K562 (cell line): ENCODE measurements around the gene ETS1. TPM values are rescaled to one million over a fixed set of nuclear protein-coding genes. Genes with fewer than 3 reads are reported as not detected.

Source experiments
- ATAC-seq: fragments of 200-7000 bp; cut with Tn5 transposase; 3 replicates; pipeline ENCODE4 v1.9.1; 2020; ENCODE audit warnings: moderate library complexity
- BruUV-seq: library from RNA; stranded (reverse); fragments of 400-500 nt; replicated peaks from 2 replicates; lab custom pipeline; 2021; lab: Mats Ljungman, UMichigan
- CTCF ChIA-PET: fragments of 300-600 bp; formaldehyde crosslinking; extraction: SDS; loops from one replicate; lab custom pipeline; 2021; ENCODE audit warnings: low intra/inter-chr PET ratio; lab: Yijun Ruan, JAX
- POLR2A ChIA-PET: fragments of 300-600, 350-650 bp; sonication (Branson Sonifier 250); formaldehyde crosslinking; extraction: SDS; loops from one replicate; lab custom pipeline; 2021; ENCODE audit warnings: antibody characterized with exemption, inconsistent platforms; lab: Yijun Ruan, JAX
- DNase-seq, 4 experiments: peaks; one replicate each; pipeline versions ENCODE4 v3.0.0 to v3.0.0-alpha.2; 2011 to 2018; ENCODE audit warnings: low spot score in 3 of 4, mixed read lengths in 3 of 4; ENCODE audit errors: extremely low read depth in 1 of 4
- FAIRE-seq: peaks from 2 replicates; lab custom pipeline; 2011; peaks lifted over from hg19 to GRCh38; lab: Jason Lieb, UNC
- H2AFZ ChIP-seq: 2 replicates; pipeline ENCODE4 v1.6.0; 2011; ENCODE audit warnings: low read depth, low read length, control low read depth, inconsistent platforms
- H3K27ac ChIP-seq: fragments of 200-600 bp; 3 replicates; pipeline ENCODE4 v1.8.0; 2011; ENCODE audit warnings: low read depth, mild to moderate bottlenecking, control low read depth, inconsistent platforms, low read length, moderate library complexity, mixed read lengths; ENCODE audit errors: extremely low read depth
- H3K27me3 ChIP-seq, 2 experiments: fragments of 300-600 bp in 1 of 2; 2 replicates in 1 of 2; 3 replicates in 1 of 2; pipeline versions ENCODE4 v1.6.0 to v1.8.0; 2011; ENCODE audit warnings: inconsistent platforms in 2 of 2, low read length in 2 of 2, mild to moderate bottlenecking in 1 of 2, mixed read lengths in 1 of 2, moderate library complexity in 1 of 2; ENCODE audit not compliant: control insufficient read depth in 2 of 2, insufficient read depth in 2 of 2
- H3K36me3 ChIP-seq: fragments of 300-600 bp; 3 replicates; pipeline ENCODE4 v1.8.0; 2011; ENCODE audit warnings: mild to moderate bottlenecking, low read length, inconsistent platforms; ENCODE audit not compliant: control insufficient read depth, insufficient read depth
- H3K4me1 ChIP-seq, 2 experiments: fragments of 200-600 bp in 1 of 2; replicated peaks in 1 of 2; 2 replicates in 1 of 2; 3 replicates in 1 of 2; pipeline versions ENCODE4 v1.5.1 to v1.8.0; 2011; ENCODE audit warnings: inconsistent platforms in 2 of 2, low read length in 2 of 2, mild to moderate bottlenecking in 1 of 2, mixed read lengths in 1 of 2, moderate library complexity in 1 of 2; ENCODE audit not compliant: control insufficient read depth in 2 of 2, insufficient read depth in 2 of 2
- H3K4me2 ChIP-seq: 2 replicates; pipeline ENCODE4 v1.6.1; 2011; ENCODE audit warnings: low read length, control low read depth, inconsistent platforms, mixed read lengths; ENCODE audit not compliant: insufficient read depth
- H3K4me3 ChIP-seq: fragments of 200-600 bp; sonication (generic), shearing (Covaris generic); 2 replicates; pipeline ENCODE4 v1.5.1; 2016; ENCODE audit warnings: control low read depth, inconsistent platforms
- H3K79me2 ChIP-seq: fragments of 200-600 bp; 3 replicates; pipeline ENCODE4 v1.8.0; 2011; ENCODE audit warnings: low read length, inconsistent platforms; ENCODE audit not compliant: control insufficient read depth, insufficient read depth
- H3K9ac ChIP-seq, 2 experiments: 2 replicates each; pipeline versions ENCODE4 v1.6.0 to v1.6.1; 2011; ENCODE audit warnings: low read depth in 2 of 2, low read length in 2 of 2, control low read depth in 1 of 2, inconsistent platforms in 1 of 2, mild to moderate bottlenecking in 1 of 2, mixed read lengths in 1 of 2; ENCODE audit not compliant: insufficient read depth in 1 of 2
- H3K9me1 ChIP-seq: one replicate; pipeline ENCODE4 v1.6.0; 2011; ENCODE audit warnings: inconsistent platforms, mild to moderate bottlenecking, low read length, moderate library complexity; ENCODE audit not compliant: control insufficient read depth, insufficient read depth
- H3K9me3 ChIP-seq: replicated peaks from 2 replicates; pipeline ENCODE4 v1.5.1; 2011; ENCODE audit warnings: low read depth, low read length, inconsistent platforms; ENCODE audit not compliant: control insufficient read depth, insufficient read depth
- H4K20me1 ChIP-seq: replicated peaks from 2 replicates; pipeline ENCODE4 v1.6.1; 2011; ENCODE audit warnings: low read length, inconsistent platforms, mixed read lengths; ENCODE audit not compliant: control insufficient read depth, insufficient read depth
- CAMTA2 ChIP-seq: fragments of 250-450 bp; sonication (Bioruptor Pico); conservative IDR thresholded peaks from 2 replicates; pipeline ENCODE4 v1.5.1; 2022
- ZNF561 ChIP-seq: fragments of 450-650 bp; formaldehyde crosslinking; conservative IDR thresholded peaks from 2 replicates; pipeline ENCODE4 v1.4.0; 2020; ENCODE audit warnings: mild to moderate bottlenecking, moderate library complexity
- WGBS: fragments of 100-300 bp; shearing (Covaris generic); methylation state at CpG from one replicate; pipeline ENCODE4 v1.1.6; 2016; ENCODE audit warnings: low coverage, mixed read lengths; ENCODE audit not compliant: insufficient coverage; ENCODE audit errors: missing lambda C conversion rate; 5-methylcytosine and 5-hydroxymethylcytosine counted together
- in situ Hi-C: fragments of 300-500 bp; cut with MboI; formaldehyde crosslinking; loops from 4 replicates; pipeline ENCODE4 v1.15.0; 2018; ENCODE audit warnings: inconsistent platforms, mixed read lengths
- intact Hi-C: fragments of 100-400 bp; cut with micrococcal nuclease; formaldehyde crosslinking; loops from 2 replicates; pipeline ENCODE4 v1.14.2; 2022
- polyA plus RNA-seq, 8 experiments: library from polyadenylated mRNA; depleted of rRNA in 4 of 8; stranded (reverse) in 5 of 8; unstranded in 3 of 8; fragments of >200 nt; fragmentation: Nextera tagmentation in 2 of 8; fragmentation: Illumina TruSeq in 1 of 8; extraction: Ambion mirVana in 2 of 8; extraction: Trizol in 1 of 8; gene quantifications; 2 replicates each; pipeline versions ENCODE4 v1.2.1 to v1.2.3, GENCODE V29; 2011 to 2014; ENCODE audit warnings: inconsistent platforms in 1 of 8, missing spikeins in 1 of 8
- total RNA-seq, 7 experiments: library from RNA; depleted of rRNA in 6 of 7; stranded (reverse); fragments of >200 nt in 6 of 7; fragmentation: Illumina TruSeq in 2 of 7; extraction: Trizol in 2 of 7; gene quantifications; 2 replicates each; pipeline versions ENCODE4 v1.2.1 to v1.2.3, GENCODE V29; 2011 to 2021; ENCODE audit warnings: low replicate concordance in 1 of 7

The ETS1 gene
- total and polyA plus RNA-seq, 9 of the 15 experiments (the other 6 are each of a cell fraction or from before 2014, with no cell fraction given), result 0.04 to 1.4 (median 0.23) TPM

DNA sequence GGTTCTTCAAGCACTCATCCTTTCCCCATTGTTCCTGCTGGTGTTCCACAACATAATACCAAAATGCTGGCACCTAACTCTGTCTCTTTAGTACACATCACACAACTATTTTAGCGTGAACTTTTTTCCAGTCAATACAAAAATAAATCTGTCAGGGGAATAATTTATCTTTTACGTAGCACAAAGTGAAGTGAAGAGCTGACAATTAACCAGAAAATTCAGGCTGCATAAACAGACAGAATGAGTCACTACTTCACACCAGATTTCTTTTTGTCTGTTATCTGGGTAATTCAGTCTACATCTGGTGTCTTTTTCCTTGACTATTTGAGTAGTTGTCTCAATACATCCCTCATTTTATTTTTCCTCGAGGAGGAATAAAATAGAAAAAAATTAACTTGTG is 7.9 kb upstream of the ETS1 start:
- no peak for TF ChIP-seq ZNF561 (CRISPR knock-in tag)
- FAIRE-seq (no peak), DNase-seq (no peak), ATAC-seq (no peak)
- Histone ChIP-seq H3K27me3 (no peaks in the 10 kb centered on the region), H3K36me3 (no peaks in the 10 kb centered on the region), H3K4me2 (no peak overlapping the region), H3K4me1 (no peaks in the 10 kb centered on the region), H3K27ac (no peak overlapping the region), H3K9ac (no peak overlapping the region), H3K4me3 (no peak overlapping the region), H4K20me1 (no peaks in the 10 kb centered on the region), H3K9me3 (no peaks in the 10 kb centered on the region), H3K9me1 (no peaks in the 10 kb centered on the region), H3K79me2 (no peaks in the 10 kb centered on the region), H2AFZ (no peak overlapping the region)
- in situ Hi-C loops, result no loop called here
- POLR2A ChIA-PET, result no interaction called here
- CTCF ChIA-PET, result no interaction called here
- intact Hi-C loops, result no loop called here
- BruUV-seq, result no TSS peak
- 0% methylated on average over 3 of the region's 3 CpGs for WGBS

DNA sequence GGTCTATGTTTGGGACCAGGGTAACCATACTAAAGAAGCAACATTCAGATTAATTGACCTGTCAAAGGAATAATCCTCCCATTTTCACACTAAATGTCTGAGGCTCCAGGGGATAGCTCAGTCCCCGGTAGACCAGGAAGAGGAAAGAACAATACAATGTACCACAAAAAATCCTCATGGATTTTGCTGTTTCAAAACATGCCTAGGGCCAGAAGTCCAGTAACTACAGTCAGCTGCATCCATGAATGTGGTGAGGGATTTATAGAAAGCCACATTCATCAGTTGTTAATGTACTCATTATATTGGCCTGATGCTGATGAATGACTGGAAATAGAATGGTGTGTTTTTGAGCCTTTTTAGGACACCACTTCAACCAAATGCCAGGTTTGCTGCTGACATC is 6.9 kb upstream of the ETS1 start:
- Histone ChIP-seq H4K20me1 (no peaks in the 10 kb centered on the region), H3K4me1 (no peaks in the 10 kb centered on the region), H2AFZ (no peak overlapping the region), H3K4me3 (no peak overlapping the region), H3K79me2 (no peaks in the 10 kb centered on the region)
- BruUV-seq, result no TSS peak
- intact Hi-C loops, result no loop called here
- FAIRE-seq, result no peak
- CTCF ChIA-PET, result no interaction called here
- no peak for ATAC-seq
- POLR2A ChIA-PET, result no interaction called here
- TF ChIP-seq CAMTA2, result no peak
- TF ChIP-seq, all 486 proteins: peak for 0
- no peaks in the 10 kb centered on the region for H3K9me1 ChIP-seq
- WGBS, result 0% methylated on average over 1 of the region's 1 CpG
- no peaks in the 10 kb centered on the region for H3K27me3 ChIP-seq
- H3K27ac ChIP-seq, result no peak overlapping the region
- no peaks in the 10 kb centered on the region for H3K9me3 ChIP-seq
- no peak overlapping the region for H3K9ac ChIP-seq
- H3K4me2 ChIP-seq, result no peak overlapping the region
- no peaks in the 10 kb centered on the region for H3K36me3 ChIP-seq
- in situ Hi-C loops, result no loop called here
- DNase-seq, result no peak
